HCT116 (cell line): ENCODE measurements around the gene NFATC1. TPM values are rescaled to one million over a fixed set of nuclear protein-coding genes. Genes with fewer than 3 reads are reported as not detected.

Source experiments
- ATAC-seq: fragments of 200-7000 bp; cut with Tn5 transposase; 2 replicates; pipeline ENCODE4 v1.9.1; 2020; ENCODE audit warnings: mild to moderate bottlenecking, moderate library complexity
- BruUV-seq: library from RNA; stranded (reverse); fragments of 400-500 nt; replicated peaks from 2 replicates; lab custom pipeline; 2021; lab: Mats Ljungman, UMichigan
- CTCF ChIA-PET: fragments of 300-600 bp; sonication (Branson Sonifier 250); formaldehyde crosslinking; loops from one replicate; lab custom pipeline; 2021; ENCODE audit warnings: antibody characterized with exemption; lab: Charles Lee
- POLR2A ChIA-PET: fragments of 300-600, 350-600 bp; sonication (Branson Sonifier 250); formaldehyde crosslinking; loops from one replicate; lab custom pipeline; 2021; ENCODE audit warnings: antibody characterized with exemption; lab: Charles Lee
- RAD21 ChIA-PET, 2 experiments: fragments of 300-600 bp; sonication (Branson Sonifier 250); formaldehyde crosslinking; loops; one replicate each; lab custom pipeline; 2023; ENCODE audit warnings: low total read pairs in 2 of 2; ENCODE audit not compliant: uncharacterized antibody in 2 of 2, unreplicated experiment in 2 of 2, low non-redundant PET in 1 of 2; lab: Charles Lee
- DNase-seq: peaks from one replicate; pipeline ENCODE4 v3.0.0-alpha.2; 2010; ENCODE audit warnings: low read depth, low spot score
- H2AFZ ChIP-seq: fragments of 200-600 bp; shearing (Covaris generic), sonication (generic); 2 replicates; pipeline ENCODE4 v1.6.1; 2017; ENCODE audit warnings: low read depth, mixed run types, mixed read lengths, antibody characterized with exemption, low read length; ENCODE audit not compliant: poor library complexity, severe bottlenecking
- H3K27ac ChIP-seq: 2 replicates; pipeline ENCODE4 v1.5.1; 2012; ENCODE audit warnings: low read depth, low read length
- H3K27me3 ChIP-seq: fragments of 200-600 bp; sonication (generic); 2 replicates; pipeline ENCODE4 v1.6.1; 2016; ENCODE audit warnings: mixed run types, low read length, mixed read lengths; ENCODE audit not compliant: insufficient read depth
- H3K36me3 ChIP-seq, 2 experiments: fragments of 200-500 bp in 1 of 2; fragments of 200-600 bp in 1 of 2; sonication (Bioruptor generic) in 1 of 2; sonication (generic) in 1 of 2; 2 replicates each; pipeline versions ENCODE4 v1.5.1 to v1.6.1; 2014 to 2016; ENCODE audit warnings: low read length in 2 of 2, inconsistent platforms in 1 of 2, mixed read lengths in 1 of 2, mixed run types in 1 of 2; ENCODE audit not compliant: insufficient read depth in 2 of 2, control insufficient read depth in 1 of 2
- H3K4me1 ChIP-seq, 2 experiments: fragments of 200-600 bp in 1 of 2; sonication (generic) in 1 of 2; 2 replicates each; pipeline versions ENCODE4 v1.5.1 to v1.6.1; 2012 to 2017; ENCODE audit warnings: low read length in 2 of 2, inconsistent platforms in 1 of 2, mild to moderate bottlenecking in 1 of 2, mixed read lengths in 1 of 2, mixed run types in 1 of 2, moderate library complexity in 1 of 2; ENCODE audit not compliant: insufficient read depth in 2 of 2, control insufficient read depth in 1 of 2
- H3K4me2 ChIP-seq: fragments of 200-600 bp; sonication (generic); 2 replicates; pipeline ENCODE4 v1.6.1; 2017; ENCODE audit warnings: mixed run types, low read length, mixed read lengths
- H3K4me3 ChIP-seq, 2 experiments: fragments of 200-600 bp in 1 of 2; sonication (generic) in 1 of 2; replicated peaks in 1 of 2; 2 replicates each; pipeline ENCODE4 v1.5.1; 2011 to 2016; ENCODE audit warnings: low read length in 2 of 2, control low read depth in 1 of 2, low read depth in 1 of 2, mild to moderate bottlenecking in 1 of 2, mixed read lengths in 1 of 2, mixed run types in 1 of 2
- H3K79me2 ChIP-seq: fragments of 200-600 bp; sonication (generic); 2 replicates; pipeline ENCODE4 v1.6.1; 2017; ENCODE audit warnings: mild to moderate bottlenecking, mixed run types, low read length, moderate library complexity, mixed read lengths; ENCODE audit not compliant: insufficient read depth
- H3K9ac ChIP-seq: fragments of 200-600 bp; sonication (generic); 2 replicates; pipeline ENCODE4 v1.6.1; 2016; ENCODE audit warnings: low read length, mixed read lengths
- H3K9me2 ChIP-seq: fragments of 200-600 bp; sonication (generic), shearing (Covaris generic); 2 replicates; pipeline ENCODE4 v1.6.1; 2017; ENCODE audit warnings: mixed run types, mild to moderate bottlenecking, moderate library complexity; ENCODE audit not compliant: insufficient read depth
- H3K9me3 ChIP-seq, 2 experiments: fragments of 200-500 bp in 1 of 2; fragments of 200-600 bp in 1 of 2; sonication (Bioruptor generic) in 1 of 2; sonication (generic) in 1 of 2; 2 replicates each; pipeline ENCODE4 v1.6.1; 2014 to 2017; ENCODE audit warnings: low read length in 2 of 2, mixed read lengths in 2 of 2, inconsistent platforms in 1 of 2, low read depth in 1 of 2, mild to moderate bottlenecking in 1 of 2, mixed run types in 1 of 2, moderate library complexity in 1 of 2; ENCODE audit not compliant: control insufficient read depth in 1 of 2, insufficient read depth in 1 of 2
- H4K20me1 ChIP-seq: fragments of 200-600 bp; sonication (generic), shearing (Covaris generic); 2 replicates; pipeline ENCODE4 v1.6.1; 2017; ENCODE audit warnings: mixed run types, mild to moderate bottlenecking, moderate library complexity; ENCODE audit not compliant: insufficient read depth
- ATF3 ChIP-seq: IDR thresholded peaks from 2 replicates; pipeline ENCODE4 v1.6.1; 2012
- CBX3 ChIP-seq: IDR thresholded peaks from 2 replicates; pipeline ENCODE4 v1.6.1; 2012; ENCODE audit warnings: low read depth
- CTCF ChIP-seq, 3 experiments: fragments of 200-600 bp in 1 of 3; sonication (generic) in 1 of 3; IDR thresholded peaks in 2 of 3; conservative IDR thresholded peaks in 1 of 3; 2 replicates each; pipeline ENCODE4 v1.5.1; 2012 to 2017; ENCODE audit warnings: low read depth in 2 of 3, low read length in 2 of 3, antibody characterized with exemption in 1 of 3, borderline replicate concordance in 1 of 3, control low read depth in 1 of 3, mild to moderate bottlenecking in 1 of 3, mixed read lengths in 1 of 3, mixed run types in 1 of 3, moderate library complexity in 1 of 3; ENCODE audit not compliant: insufficient read depth in 1 of 3
- EGR1 ChIP-seq: IDR thresholded peaks from 2 replicates; pipeline ENCODE4 v1.6.1; 2012; ENCODE audit warnings: low read depth
- ELF1 ChIP-seq: IDR thresholded peaks from 2 replicates; pipeline ENCODE4 v1.6.1; 2012; ENCODE audit warnings: low read depth, borderline replicate concordance
- EZH2 ChIP-seq: fragments of 200-600 bp; sonication (generic); IDR thresholded peaks from 2 replicates; pipeline ENCODE4 v1.6.1; 2017; ENCODE audit warnings: antibody characterized with exemption, mixed run types
- EZH2phosphoT487 ChIP-seq: fragments of 200-600 bp; IDR thresholded peaks from 2 replicates; pipeline ENCODE4 v1.6.1; 2018; ENCODE audit warnings: antibody characterized with exemption, borderline replicate concordance
- FOSL1 ChIP-seq: IDR thresholded peaks from 2 replicates; pipeline ENCODE4 v1.6.1; 2012; ENCODE audit warnings: low read depth
- MAX ChIP-seq: IDR thresholded peaks from 2 replicates; pipeline ENCODE4 v1.6.1; 2012
- POLR2A ChIP-seq: IDR thresholded peaks from 2 replicates; pipeline ENCODE4 v1.7.0; 2011; ENCODE audit warnings: borderline replicate concordance; ENCODE audit not compliant: insufficient read depth, insufficient read length; ENCODE audit errors: extremely low read depth
- POLR2AphosphoS5 ChIP-seq: IDR thresholded peaks from 2 replicates; pipeline ENCODE4 v1.6.1; 2011; ENCODE audit warnings: mild to moderate bottlenecking, low read depth, low read length, moderate library complexity
- RAD21 ChIP-seq: IDR thresholded peaks from 2 replicates; pipeline ENCODE4 v1.6.1; 2012; ENCODE audit warnings: low read depth, mild to moderate bottlenecking
- REST ChIP-seq: IDR thresholded peaks from 2 replicates; pipeline ENCODE4 v1.6.1; 2012; ENCODE audit warnings: low read depth
- SIN3A ChIP-seq: IDR thresholded peaks from 2 replicates; pipeline ENCODE4 v1.6.1; 2012; ENCODE audit warnings: low read depth
- SP1 ChIP-seq: IDR thresholded peaks from 2 replicates; pipeline ENCODE4 v1.6.1; 2012; ENCODE audit warnings: low read depth
- SRF ChIP-seq: IDR thresholded peaks from 2 replicates; pipeline ENCODE4 v1.6.1; 2012; ENCODE audit warnings: low read depth
- TCF7L2 ChIP-seq: IDR thresholded peaks from 2 replicates; pipeline ENCODE4 v1.7.0; 2011; ENCODE audit warnings: borderline replicate concordance, inconsistent platforms; ENCODE audit not compliant: insufficient read depth, insufficient read length; ENCODE audit errors: extremely low read depth
- YY1 ChIP-seq: IDR thresholded peaks from 2 replicates; pipeline ENCODE4 v1.6.1; 2011; ENCODE audit warnings: low read length, low read depth, moderate library complexity, mild to moderate bottlenecking; ENCODE audit not compliant: insufficient replicate concordance; ENCODE audit errors: extremely low read depth
- ZFX ChIP-seq: fragments of 450-650 bp; IDR thresholded peaks from 2 replicates; pipeline ENCODE4 v1.6.1; 2017
- ZNF274 ChIP-seq: fragments of 200-500 bp; sonication (Bioruptor generic); IDR thresholded peaks from 2 replicates; pipeline ENCODE4 v1.6.1; 2014; ENCODE audit warnings: mild to moderate bottlenecking, low read depth, low read length, inconsistent platforms
- intact Hi-C: fragments of 100-400 bp; cut with micrococcal nuclease; formaldehyde crosslinking; loops from 2 replicates; pipeline ENCODE4 v1.10.0; 2022
- total RNA-seq: library from RNA; stranded (reverse); gene quantifications from one replicate; pipeline ENCODE4 v1.2.1, GENCODE V29; 2021; ENCODE audit not compliant: unreplicated experiment

The NFATC1 gene
- total RNA-seq, 1 experiment from 2014 or later: 20.8 TPM

- Histone ChIP-seq H3K27me3 (no peaks in the 10 kb centered on the region), H3K27ac (no peak overlapping the region), H3K9me2 (no peaks in the 10 kb centered on the region), H3K9me3 (no peaks in the 10 kb centered on the region), H2AFZ (no peak overlapping the region), H3K36me3 (no peaks in the 10 kb centered on the region), H3K4me2 (no peak overlapping the region), H4K20me1 (no peaks in the 10 kb centered on the region), H3K9ac (no peak overlapping the region), H3K79me2 (no peaks in the 10 kb centered on the region), H3K4me1 (no peaks in the 10 kb centered on the region), H3K4me3 (no peak overlapping the region)
- ChIA-PET RAD21 (no interaction called here), CTCF (no interaction called here), POLR2A (no interaction called here)
- intact Hi-C loops: no loop called here
- ATAC-seq (no peak), DNase-seq (no peak)
- BruUV-seq: no TSS peak
- TF ChIP-seq YY1 (no peak), POLR2A (no peak), FOSL1 (no peak), SRF (no peak), ATF3 (no peak), SIN3A (no peak), REST (no peak), CTCF (IDR thresholded peaks at IDR 0.05 in 2 of 3, conservative IDR thresholded peaks at IDR 0.05 in 1 of 3; ENCODE audit: borderline replicate concordance in 1 of 3, insufficient read depth in 1 of 3, low read depth in 2 of 3, low read length in 2 of 3) (no peak), TCF7L2 (no peak), POLR2AphosphoS5 (no peak), EGR1 (no peak), SP1 (no peak), EZH2phosphoT487 (no peak), ZNF274 (no peak), ZFX (no peak), EZH2 (no peak), RAD21 (no peak), ELF1 (no peak), MAX (no peak), CBX3 (no peak)
Measured at GRCh38 chr18:79510046-79510685, 114.4 kb downstream of the NFATC1 start.
